ENCODE measurements around the gene GALNTL6. TPM values are rescaled to one million over a fixed set of nuclear protein-coding genes. Genes with fewer than 3 reads are reported as not detected.

Gene GALNTL6
- total and polyA plus RNA-seq, 3 donors from 2014 or later, result 2.9 to 6.2 (median 4.9) TPM

DNA sequence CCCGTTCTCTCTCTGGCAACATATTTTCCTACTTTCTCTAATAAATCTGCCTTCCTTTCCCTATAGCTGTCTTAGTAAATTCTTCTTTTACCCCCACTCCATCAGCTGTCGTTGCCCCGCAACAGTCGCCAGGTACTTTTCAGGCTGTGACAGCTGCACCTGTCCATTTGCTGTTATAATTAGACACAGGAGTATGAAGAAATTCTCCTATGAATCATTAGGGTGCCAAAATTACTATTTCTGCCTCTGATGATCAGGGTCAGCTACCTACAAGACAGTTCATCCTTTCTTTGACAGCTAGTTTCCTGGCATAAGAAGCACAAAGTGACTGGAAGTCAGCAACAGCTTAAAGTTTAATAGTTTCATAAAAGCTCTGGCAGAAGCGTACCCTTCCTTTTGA, 19.5 kb upstream of the GALNTL6 start:
- Histone ChIP-seq H3K36me3 (ENCODE audit: low read depth, missing control alignments) (no peaks in the 10 kb centered on the region), H3K27me3 (no peaks in the 10 kb centered on the region), H3K4me3 (no peak overlapping the region), H3K9me3 (no peaks in the 10 kb centered on the region), H3K4me1 (no peaks in the 10 kb centered on the region), H3K27ac (no peak overlapping the region)
- TF ChIP-seq, protein P1, sequence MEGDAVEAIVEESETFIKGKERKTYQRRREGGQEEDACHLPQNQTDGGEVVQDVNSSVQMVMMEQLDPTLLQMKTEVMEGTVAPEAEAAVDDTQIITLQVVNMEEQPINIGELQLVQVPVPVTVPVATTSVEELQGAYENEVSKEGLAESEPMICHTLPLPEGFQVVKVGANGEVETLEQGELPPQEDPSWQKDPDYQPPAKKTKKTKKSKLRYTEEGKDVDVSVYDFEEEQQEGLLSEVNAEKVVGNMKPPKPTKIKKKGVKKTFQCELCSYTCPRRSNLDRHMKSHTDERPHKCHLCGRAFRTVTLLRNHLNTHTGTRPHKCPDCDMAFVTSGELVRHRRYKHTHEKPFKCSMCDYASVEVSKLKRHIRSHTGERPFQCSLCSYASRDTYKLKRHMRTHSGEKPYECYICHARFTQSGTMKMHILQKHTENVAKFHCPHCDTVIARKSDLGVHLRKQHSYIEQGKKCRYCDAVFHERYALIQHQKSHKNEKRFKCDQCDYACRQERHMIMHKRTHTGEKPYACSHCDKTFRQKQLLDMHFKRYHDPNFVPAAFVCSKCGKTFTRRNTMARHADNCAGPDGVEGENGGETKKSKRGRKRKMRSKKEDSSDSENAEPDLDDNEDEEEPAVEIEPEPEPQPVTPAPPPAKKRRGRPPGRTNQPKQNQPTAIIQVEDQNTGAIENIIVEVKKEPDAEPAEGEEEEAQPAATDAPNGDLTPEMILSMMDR (IDR thresholded peaks at IDR 0.05), result no peak
- no peak for TF ChIP-seq POLR2A (IDR thresholded peaks at IDR 0.05)
- intact Hi-C loops (cut with DNase I; ENCODE audit: low total_unique reads), result no loop called here
- WGBS, 2 donors, result 49 to 56% methylated on average over 5 of the region's 5 CpGs
- no peak for DNase-seq

DNA sequence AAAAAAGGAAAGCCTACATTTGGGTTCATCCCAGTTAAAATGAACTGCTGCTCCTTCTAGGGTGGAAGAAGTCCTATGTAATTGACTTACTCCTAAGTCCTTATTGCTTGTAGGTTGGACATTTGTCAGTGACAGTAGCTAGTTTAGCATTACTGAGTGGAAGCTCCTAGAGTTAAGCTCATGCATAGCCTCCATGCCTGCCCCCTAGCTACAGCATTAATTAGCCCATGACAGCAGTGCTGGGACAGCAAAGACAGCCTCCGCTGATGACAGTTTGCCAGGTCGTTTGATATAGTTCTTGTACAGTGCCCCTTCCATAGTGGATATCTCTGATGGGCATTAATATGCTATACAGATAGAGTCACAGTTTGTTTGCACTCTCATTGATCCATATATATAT, 18.7 kb upstream of the GALNTL6 start:
- Histone ChIP-seq H3K4me3 (no peak overlapping the region), H3K36me3 (ENCODE audit: low read depth, missing control alignments) (no peaks in the 10 kb centered on the region), H3K4me1 (no peaks in the 10 kb centered on the region), H3K9me3 (no peaks in the 10 kb centered on the region), H3K27ac (no peak overlapping the region), H3K27me3 (no peaks in the 10 kb centered on the region)
- DNase-seq, result no peak
- 94 to 100% methylated on average over 1 to 2 of the region's 2 CpGs for WGBS, 2 donors
- intact Hi-C loops (cut with DNase I; ENCODE audit: low total_unique reads), result no loop called here
- TF ChIP-seq, protein P1 (IDR thresholded peaks at IDR 0.05), result no peak
- no peak for TF ChIP-seq POLR2A (IDR thresholded peaks at IDR 0.05)

DNA sequence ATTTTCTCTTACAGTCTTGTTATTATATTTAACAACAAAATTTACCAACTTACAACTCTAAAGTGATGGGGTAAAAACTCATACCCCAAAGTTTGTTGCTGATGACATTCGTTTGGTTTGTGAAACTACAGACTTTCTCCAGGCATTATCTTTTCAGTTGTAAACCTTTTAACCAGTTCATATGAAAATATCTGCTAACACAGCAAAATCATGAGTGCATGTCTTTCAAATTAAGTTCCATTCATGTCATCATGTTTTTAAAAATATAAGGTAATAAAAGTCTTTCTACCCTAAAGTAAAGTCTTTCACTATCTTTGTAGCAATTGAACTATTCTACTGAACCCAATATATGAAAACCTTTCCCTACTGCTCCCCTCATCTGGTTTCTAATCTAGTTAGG, 3.4 kb upstream of the GALNTL6 start:
- Histone ChIP-seq H3K4me1 (no peaks in the 10 kb centered on the region), H3K27ac (no peak overlapping the region), H3K4me3 (no peak overlapping the region), H3K9me3 (no peaks in the 10 kb centered on the region), H3K36me3 (ENCODE audit: low read depth, missing control alignments) (no peaks in the 10 kb centered on the region), H3K27me3 (no peaks in the 10 kb centered on the region)
- 85 to 90% methylated on average over 1 of the region's 1 CpG for WGBS, 2 donors
- TF ChIP-seq POLR2A (IDR thresholded peaks at IDR 0.05), result no peak
- TF ChIP-seq, protein P1 (IDR thresholded peaks at IDR 0.05), result no peak
- no peak for DNase-seq
- intact Hi-C loops (cut with DNase I; ENCODE audit: low total_unique reads), result no loop called here

DNA sequence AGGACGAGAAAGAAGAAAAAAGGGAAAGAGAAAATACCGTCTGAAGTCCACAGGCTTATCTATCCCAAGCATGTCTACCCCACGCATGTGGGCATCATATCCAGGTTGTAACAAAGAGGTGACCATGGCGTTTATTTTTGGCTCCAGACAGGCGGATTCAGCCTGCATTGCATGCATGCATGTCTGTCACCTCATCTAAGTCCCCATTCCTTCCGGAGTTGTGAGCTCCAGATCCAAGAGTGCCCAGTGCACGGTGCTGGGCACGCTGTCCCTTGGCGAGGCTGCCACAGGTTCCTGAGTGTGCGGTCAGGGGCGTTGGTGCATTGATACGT, 905 bp upstream of the GALNTL6 start:
- peak overlapping the region; percentile 44 to 62 for H3K4me3 ChIP-seq
- DNase-seq, result no peak
- no peak overlapping the region for H3K27ac ChIP-seq
- H3K27me3 ChIP-seq, result no peaks in the 10 kb centered on the region
- no peak for TF ChIP-seq POLR2A (IDR thresholded peaks at IDR 0.05)
- TF ChIP-seq, protein P1 (IDR thresholded peaks at IDR 0.05), result no peak
- intact Hi-C loops (cut with DNase I; ENCODE audit: low total_unique reads), result no loop called here
- 1 to 3% methylated on average over 6 to 12 of the region's 12 CpGs for WGBS, 2 donors
- H3K36me3 ChIP-seq (ENCODE audit: low read depth, missing control alignments), result no peaks in the 10 kb centered on the region
- H3K9me3 ChIP-seq, result no peaks in the 10 kb centered on the region
- no peaks in the 10 kb centered on the region for H3K4me1 ChIP-seq

DNA sequence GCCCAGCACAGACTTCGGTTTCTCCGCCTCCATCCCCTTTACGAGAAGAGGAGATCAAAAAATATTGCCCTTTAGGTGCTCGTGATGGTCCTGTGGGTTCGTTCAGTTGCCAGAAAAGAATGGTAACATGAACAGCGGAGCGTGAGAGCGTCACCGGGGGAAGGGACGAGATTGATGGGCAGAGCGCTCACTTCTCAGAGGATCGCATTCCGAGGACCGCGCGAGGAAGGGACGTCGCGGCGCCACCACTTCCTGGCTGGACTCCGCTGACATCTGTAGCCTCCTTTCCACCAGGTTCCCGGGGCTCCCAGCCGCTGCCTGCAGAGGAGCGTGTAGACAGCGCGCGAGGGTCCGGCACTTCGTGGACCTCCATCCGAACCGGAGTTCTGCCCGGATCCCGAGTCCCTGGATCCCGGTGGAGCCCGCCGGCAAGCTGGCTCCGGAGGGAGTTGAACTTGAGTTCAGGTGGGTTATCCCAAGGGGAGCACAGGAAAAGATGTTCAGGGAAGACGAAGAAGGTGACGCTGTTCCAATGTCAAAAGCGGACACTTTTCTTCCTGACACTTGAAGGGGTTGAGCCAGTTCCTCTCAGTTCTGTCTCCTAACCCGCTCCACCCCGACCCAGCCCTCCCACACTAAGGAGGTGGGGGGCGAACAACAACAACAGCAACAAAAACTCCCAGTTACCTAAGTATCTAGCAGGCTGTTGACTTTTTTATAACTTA, 484 bp downstream of the GALNTL6 start:
- Histone ChIP-seq H3K4me1 (no peaks in the 10 kb centered on the region), H3K4me3 (peak overlapping the region; percentile 44 to 62), H3K36me3 (ENCODE audit: low read depth, missing control alignments) (no peaks in the 10 kb centered on the region), H3K9me3 (no peaks in the 10 kb centered on the region), H3K27ac (no peak overlapping the region), H3K27me3 (no peaks in the 10 kb centered on the region)
- TF ChIP-seq POLR2A (IDR thresholded peaks at IDR 0.05), result no peak
- DNase-seq, result peak; percentile 42
- WGBS, 2 donors, result 3% methylated on average over 23 to 43 of the region's 43 CpGs
- intact Hi-C loops (cut with DNase I; ENCODE audit: low total_unique reads), result no loop called here

Data from testis (tissue), 3 donors.